Right renal cortex interstitium (tissue), 3 donors: ENCODE data around the gene NF2. TPM values are rescaled to one million over a fixed set of nuclear protein-coding genes. Genes with fewer than 3 reads are reported as not detected.

Experiments
- DNase-seq, 3 donors: peaks; one replicate each; pipeline ENCODE4 v3.0.0-alpha.2; 2013; ENCODE audit warnings: low read depth in 3 of 3, low spot score in 2 of 3
- polyA plus RNA-seq, 3 donors: library from polyadenylated mRNA; unstranded; fragments of 120-200 nt; gene quantifications; one replicate each; pipeline ENCODE4 v1.2.1, GENCODE V29; 2013; ENCODE audit not compliant: insufficient read length in 3 of 3

NF2 gene
- polyA plus RNA-seq, 3 donors, result 26.5 to 29.3 (median 27.1) TPM

DNA sequence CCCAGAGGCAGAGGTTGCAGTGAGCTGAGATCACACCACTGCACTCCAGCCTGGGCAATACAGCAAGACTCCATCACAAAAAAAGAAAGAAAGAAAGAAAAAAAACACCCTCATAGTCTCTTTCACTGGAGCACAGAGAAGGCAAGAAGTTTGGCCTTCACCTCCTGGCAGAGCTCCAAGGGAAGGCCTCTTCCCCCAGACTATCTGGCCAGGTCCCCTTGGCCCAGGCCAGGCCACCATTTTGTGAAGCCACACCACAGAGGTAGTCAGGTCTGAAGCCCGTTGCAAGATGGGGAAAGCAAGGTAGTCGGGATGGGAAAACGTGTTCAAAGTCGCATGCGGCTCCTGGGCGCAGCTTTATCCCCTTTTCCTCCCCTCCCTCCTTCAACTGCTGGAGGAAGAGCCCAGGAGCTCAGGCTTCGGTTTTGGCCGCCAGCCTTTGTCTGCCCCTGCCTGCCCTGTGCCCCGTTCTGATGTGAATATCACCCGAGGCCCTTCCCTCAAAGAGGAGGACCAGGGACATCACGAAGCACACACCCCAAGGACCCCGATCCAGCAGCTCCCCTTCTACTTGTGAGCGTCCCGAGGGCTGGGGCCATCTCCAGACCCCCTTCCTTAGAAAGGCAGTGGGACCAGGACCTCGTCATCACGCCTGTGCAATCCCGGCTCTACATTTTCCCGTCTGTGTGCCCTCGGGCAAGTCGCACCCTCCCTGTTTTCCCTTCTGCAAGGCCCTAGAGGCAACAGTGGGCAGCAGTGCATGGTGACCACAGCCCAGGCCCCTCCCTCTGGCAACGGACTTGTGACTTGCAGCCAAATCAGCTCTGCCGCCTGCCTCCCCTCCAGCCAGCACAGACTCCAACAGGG, 134.1 kb downstream of the NF2 start:
- DNase-seq, result no peak

GRCh38 chr22:29738118-29738815, 134.8 kb downstream of the NF2 start:
- no peak for DNase-seq

GRCh38 chr22:29739346-29739875, 136.0 kb downstream of the NF2 start:
- no peak for DNase-seq

DNA sequence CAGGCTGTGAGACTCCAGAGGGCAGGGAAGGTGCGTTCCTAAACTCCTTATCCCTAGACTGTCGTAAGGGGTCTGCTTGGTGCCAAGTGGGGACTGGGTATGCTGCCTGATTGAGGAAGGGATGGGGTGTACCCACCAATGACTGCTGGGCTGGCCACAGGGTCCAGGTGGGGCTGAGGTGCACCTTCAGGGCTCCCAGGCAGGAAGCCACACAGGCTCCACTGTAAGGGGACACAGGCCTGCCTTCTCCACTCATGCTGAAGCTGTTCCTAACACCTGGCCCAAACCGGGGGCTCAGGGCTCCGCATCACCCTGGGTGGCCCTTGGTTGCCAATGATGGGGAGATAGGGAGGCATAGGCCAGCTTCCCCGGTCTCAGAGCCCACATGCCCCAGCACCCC, 136.8 kb downstream of the NF2 start:
- no peak for DNase-seq

GRCh38 chr22:29741926-29742325, 138.5 kb downstream of the NF2 start:
- DNase-seq, result no peak

DNA sequence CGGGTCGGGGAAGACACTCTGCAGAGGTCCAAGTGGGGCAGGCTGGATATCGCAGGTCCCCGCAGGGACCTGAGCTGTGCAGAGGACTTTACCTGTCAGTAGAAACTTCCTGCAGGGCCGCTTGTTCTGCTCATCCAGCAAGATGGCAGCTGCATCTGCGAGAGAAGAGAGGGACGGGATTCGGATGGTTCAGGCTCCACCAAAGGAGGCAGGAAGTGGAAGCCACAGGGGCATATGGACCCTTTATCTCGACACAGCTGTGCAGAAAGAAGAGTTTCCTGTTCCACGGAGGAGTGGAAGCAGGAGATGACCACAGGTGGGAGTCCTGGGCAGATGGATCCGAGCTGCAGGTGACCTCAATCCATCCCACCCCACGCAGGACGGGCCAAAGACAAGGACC, 138.9 kb downstream of the NF2 start:
- no peak for DNase-seq

- DNase-seq, result no peak
Measured at GRCh38 chr22:29744902-29745301, 141.5 kb downstream of the NF2 start.

GRCh38 chr22:29747832-29748231, 144.4 kb downstream of the NF2 start:
- no peak for DNase-seq

Other genes with a start within 250 kb of the NF2 start
- 10 to 100 TPM; 40.9 to 47.3 (median 43.3) TPM for gene AP1B1, start 215.1 kb upstream of the NF2 start, polyA plus RNA-seq
- gene RFPL1, start 165.1 kb upstream of the NF2 start, polyA plus RNA-seq, result 1 to 10 TPM; 1.1 to 1.4 (median 1.2) TPM
- 10 to 100 TPM in 2 of 3 donors, 1 to 10 TPM in 1; 9.9 to 12.2 (median 11.7) TPM for gene NEFH, start 123.4 kb upstream of the NF2 start, polyA plus RNA-seq
- gene THOC5, start 49.9 kb upstream of the NF2 start, polyA plus RNA-seq, result 10 to 100 TPM; 20.8 to 35.0 (median 26.9) TPM
- 100 to 1,000 TPM; 153 to 169 (median 154) TPM for gene NIPSNAP1, start 22.5 kb upstream of the NF2 start, polyA plus RNA-seq
- gene CABP7, start 116.4 kb downstream of the NF2 start, polyA plus RNA-seq, result under 1 TPM; 0.04 to 0.12 (median 0.11) TPM
- 10 to 100 TPM; 23.2 to 25.5 (median 24.0) TPM for gene ZMAT5, start 163.4 kb downstream of the NF2 start, polyA plus RNA-seq
- gene UQCR10, start 163.7 kb downstream of the NF2 start, polyA plus RNA-seq, result 100 to 1,000 TPM; 137 to 166 (median 149) TPM
- 10 to 100 TPM; 36.7 to 43.0 (median 39.6) TPM for gene ASCC2, start 234.6 kb downstream of the NF2 start, polyA plus RNA-seq